Progenitor cell of endocrine pancreas (in vitro differentiated cells): ENCODE results near the gene CCDC85C. TPM values are rescaled to one million over a fixed set of nuclear protein-coding genes. Genes with fewer than 3 reads are reported as not detected.
A peak's percentile ranks its signal among the peaks of the same experiment; 100 is the strongest.

Source experiments
- DNase-seq: peaks from one replicate; pipeline ENCODE4 v3.0.0; 2021; ENCODE audit warnings: low spot score; ENCODE audit not compliant: unreplicated experiment
- H3K27ac Mint-ChIP-seq: 2 replicates; pipeline ENCODE4 v1.8.0; 2021; ENCODE audit warnings: mild to moderate bottlenecking, moderate library complexity, mixed read lengths
- H3K27me3 Mint-ChIP-seq: 2 replicates; pipeline ENCODE4 v1.8.0; 2021; ENCODE audit warnings: mixed read lengths
- H3K36me3 Mint-ChIP-seq: 2 replicates; pipeline ENCODE4 v1.8.0; 2022; ENCODE audit warnings: mixed read lengths; ENCODE audit not compliant: insufficient read depth
- H3K4me1 Mint-ChIP-seq: 2 replicates; pipeline ENCODE4 v1.8.0; 2021; ENCODE audit warnings: low read depth, mixed read lengths
- H3K4me3 Mint-ChIP-seq: 2 replicates; pipeline ENCODE4 v1.8.0; 2021; ENCODE audit warnings: low read depth, mild to moderate bottlenecking, moderate library complexity, mixed read lengths
- H3K9me3 Mint-ChIP-seq: 2 replicates; pipeline ENCODE4 v1.8.0; 2021; ENCODE audit warnings: low read depth, mixed read lengths
- total RNA-seq: library from RNA; stranded (reverse); gene quantifications from 2 replicates; pipeline ENCODE4 v1.2.1, GENCODE V29; 2021
- TF ChIP-seq, protein P1 (sequence below): fragments of 200-600 bp; sonication (generic); IDR thresholded peaks from one replicate; pipeline ENCODE4 v1.5.0; 2021; ENCODE audit warnings: antibody characterized with exemption, mild to moderate bottlenecking; ENCODE audit not compliant: unreplicated experiment

The CCDC85C gene
- total RNA-seq, 1 donor from 2014 or later, result 44.9 TPM

DNA sequence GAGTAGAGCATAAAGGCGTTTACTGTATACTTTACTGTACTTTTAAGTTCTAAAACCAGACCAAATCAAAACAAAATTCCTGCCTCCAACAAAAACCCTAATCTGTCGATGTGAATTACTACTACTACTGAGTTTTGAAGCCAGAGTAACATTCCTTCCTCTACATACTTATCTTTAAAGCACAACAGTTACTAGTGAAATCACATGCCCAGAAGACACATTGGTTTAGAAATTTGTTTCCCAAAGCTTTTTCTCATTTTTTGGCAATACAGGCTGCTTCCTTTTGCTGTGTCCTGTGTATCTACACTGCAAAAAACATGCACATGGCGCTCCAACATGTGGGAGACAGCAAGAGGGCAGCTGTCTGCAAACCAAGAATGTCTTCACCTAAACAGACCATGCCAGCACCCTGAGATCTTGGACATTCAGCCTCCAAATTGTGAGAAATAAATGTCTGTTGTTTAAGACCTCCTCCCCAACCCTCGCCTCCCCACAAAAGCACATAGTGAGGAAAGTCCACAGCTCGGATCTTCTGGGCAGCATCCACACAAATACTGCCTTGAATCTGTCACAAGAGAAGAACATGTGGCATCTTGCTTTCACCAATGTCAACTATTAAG, 144.4 kb downstream of the CCDC85C start:
- no peaks in the 10 kb centered on the region for H3K27me3 Mint-ChIP-seq
- H3K36me3 Mint-ChIP-seq, result peaks cover 15% of the 10 kb centered on the region
- no peak overlapping the region for H3K4me3 Mint-ChIP-seq
- no peaks in the 10 kb centered on the region for H3K9me3 Mint-ChIP-seq
- no peak for DNase-seq
- TF ChIP-seq, protein P1, sequence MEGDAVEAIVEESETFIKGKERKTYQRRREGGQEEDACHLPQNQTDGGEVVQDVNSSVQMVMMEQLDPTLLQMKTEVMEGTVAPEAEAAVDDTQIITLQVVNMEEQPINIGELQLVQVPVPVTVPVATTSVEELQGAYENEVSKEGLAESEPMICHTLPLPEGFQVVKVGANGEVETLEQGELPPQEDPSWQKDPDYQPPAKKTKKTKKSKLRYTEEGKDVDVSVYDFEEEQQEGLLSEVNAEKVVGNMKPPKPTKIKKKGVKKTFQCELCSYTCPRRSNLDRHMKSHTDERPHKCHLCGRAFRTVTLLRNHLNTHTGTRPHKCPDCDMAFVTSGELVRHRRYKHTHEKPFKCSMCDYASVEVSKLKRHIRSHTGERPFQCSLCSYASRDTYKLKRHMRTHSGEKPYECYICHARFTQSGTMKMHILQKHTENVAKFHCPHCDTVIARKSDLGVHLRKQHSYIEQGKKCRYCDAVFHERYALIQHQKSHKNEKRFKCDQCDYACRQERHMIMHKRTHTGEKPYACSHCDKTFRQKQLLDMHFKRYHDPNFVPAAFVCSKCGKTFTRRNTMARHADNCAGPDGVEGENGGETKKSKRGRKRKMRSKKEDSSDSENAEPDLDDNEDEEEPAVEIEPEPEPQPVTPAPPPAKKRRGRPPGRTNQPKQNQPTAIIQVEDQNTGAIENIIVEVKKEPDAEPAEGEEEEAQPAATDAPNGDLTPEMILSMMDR, result no peak
- no peak overlapping the region for H3K27ac Mint-ChIP-seq
- no peaks in the 10 kb centered on the region for H3K4me1 Mint-ChIP-seq

DNA sequence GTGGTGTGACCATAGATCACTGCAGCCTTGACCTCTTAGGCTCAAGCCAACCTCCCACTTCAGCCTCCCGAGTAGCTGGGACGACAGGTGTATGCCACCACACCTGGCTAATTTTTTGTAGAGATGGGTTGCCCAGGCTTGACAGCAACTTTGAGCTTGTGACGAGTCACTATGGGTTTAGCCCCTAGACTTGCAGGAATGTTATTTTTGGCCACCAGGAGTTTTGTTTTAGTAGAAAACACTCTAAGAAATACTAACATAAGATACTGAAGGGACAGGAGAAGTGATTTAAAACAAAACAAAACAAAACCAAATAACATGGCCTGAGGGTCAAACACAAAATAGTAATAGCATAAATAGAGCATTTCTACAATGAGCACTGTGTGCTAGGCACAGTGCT, 149.8 kb downstream of the CCDC85C start:
- Mint-ChIP-seq H3K4me3 (no peak overlapping the region), H3K9me3 (no peaks in the 10 kb centered on the region), H3K36me3 (peaks cover 12% of the 10 kb centered on the region), H3K27ac (no peak overlapping the region), H3K27me3 (no peaks in the 10 kb centered on the region), H3K4me1 (no peaks in the 10 kb centered on the region)
- TF ChIP-seq, protein P1, result no peak
- DNase-seq, result no peak

DNA sequence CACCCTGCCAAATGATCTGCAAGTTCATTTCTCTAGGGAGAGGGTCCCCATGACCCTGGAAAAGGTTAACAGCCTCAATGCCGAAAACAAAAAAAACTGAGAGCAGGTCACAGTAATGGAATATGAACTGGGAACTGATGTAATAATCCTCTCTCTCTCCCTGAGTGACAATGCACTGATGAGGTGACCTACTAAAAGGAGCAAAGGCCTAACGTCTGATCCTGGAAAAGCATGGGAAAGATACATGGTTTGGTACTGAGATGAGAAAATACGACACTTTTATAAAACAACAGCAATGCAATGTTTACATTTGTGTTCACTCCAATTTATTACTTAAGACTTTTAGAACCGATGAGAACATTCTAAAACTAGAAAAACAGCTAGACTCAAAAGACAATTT, 151.0 kb downstream of the CCDC85C start:
- TF ChIP-seq, protein P1, result no peak
- no peaks in the 10 kb centered on the region for H3K27me3 Mint-ChIP-seq
- peaks cover 13% of the 10 kb centered on the region for H3K36me3 Mint-ChIP-seq
- H3K4me1 Mint-ChIP-seq, result no peaks in the 10 kb centered on the region
- no peak overlapping the region for H3K4me3 Mint-ChIP-seq
- H3K27ac Mint-ChIP-seq, result no peak overlapping the region
- no peak for DNase-seq
- no peaks in the 10 kb centered on the region for H3K9me3 Mint-ChIP-seq

DNA sequence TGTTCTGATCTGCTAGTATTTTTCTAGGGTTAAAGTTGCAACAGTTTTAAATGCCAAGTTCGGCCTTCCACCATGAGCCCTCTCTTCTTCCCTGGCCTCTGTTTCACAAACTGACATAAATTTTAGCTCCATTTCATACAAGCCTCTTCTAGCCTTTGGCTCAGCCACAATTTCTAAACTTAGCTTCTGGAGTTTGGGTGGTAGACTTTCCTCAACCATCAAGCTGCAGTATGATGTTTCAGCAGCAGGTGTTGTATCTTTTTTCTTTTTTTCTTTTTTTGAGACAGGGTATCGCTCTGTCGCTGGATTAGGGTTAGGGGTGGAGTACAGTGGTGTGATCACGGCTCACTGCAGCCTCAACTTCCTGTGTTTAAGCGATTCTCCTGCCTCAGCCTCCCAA, 152.8 kb downstream of the CCDC85C start:
- DNase-seq, result no peak

DNA sequence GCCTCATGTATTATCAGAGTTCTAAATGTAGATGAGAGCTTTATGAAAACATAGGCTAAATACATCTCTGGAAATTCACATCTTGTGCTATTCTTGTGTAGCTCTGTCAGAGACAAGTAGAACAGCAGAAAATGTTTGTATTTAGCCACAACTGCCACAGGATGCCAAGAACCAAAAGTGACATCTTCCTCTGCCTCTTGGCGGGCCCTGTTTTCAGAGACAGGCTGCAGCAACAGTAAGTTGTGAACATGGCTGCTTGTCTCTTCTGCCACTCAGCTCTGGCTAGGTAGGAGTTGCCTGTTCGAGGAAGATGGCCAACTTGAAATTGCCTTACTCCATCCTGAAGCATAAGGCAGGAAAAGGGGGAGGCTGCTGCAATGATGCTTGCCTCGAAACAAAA, 153.7 kb downstream of the CCDC85C start:
- H3K27me3 Mint-ChIP-seq, result no peaks in the 10 kb centered on the region
- DNase-seq, result no peak
- TF ChIP-seq, protein P1, result no peak
- no peak overlapping the region for H3K27ac Mint-ChIP-seq
- peaks cover 2% of the 10 kb centered on the region for H3K4me1 Mint-ChIP-seq
- no peaks in the 10 kb centered on the region for H3K9me3 Mint-ChIP-seq
- peaks cover 13% of the 10 kb centered on the region for H3K36me3 Mint-ChIP-seq
- H3K4me3 Mint-ChIP-seq, result no peak overlapping the region

More for the DNA sequence above, 152.8 kb downstream of the CCDC85C start:
- H3K27ac Mint-ChIP-seq, result peak overlapping the region; percentile 22
- peaks cover 11% of the 10 kb centered on the region for H3K36me3 Mint-ChIP-seq
- no peaks in the 10 kb centered on the region for H3K9me3 Mint-ChIP-seq
- H3K4me1 Mint-ChIP-seq, result peaks cover 2% of the 10 kb centered on the region
- H3K4me3 Mint-ChIP-seq, result no peak overlapping the region
- H3K27me3 Mint-ChIP-seq, result no peaks in the 10 kb centered on the region
- TF ChIP-seq, protein P1, result no peak

Other genes with a start within 250 kb of the CCDC85C start
- gene SETD3, start 123.3 kb downstream of the CCDC85C start, total RNA-seq, result 46.0 and 51.7 TPM in 2 replicates
- 64.1 and 64.8 TPM in 2 replicates for gene CCNK, start 122.8 kb downstream of the CCDC85C start, total RNA-seq
- 0.65 and 0.73 TPM in 2 replicates for gene HHIPL1, start 40.9 kb upstream of the CCDC85C start, total RNA-seq
- gene CYP46A1, start 80.1 kb upstream of the CCDC85C start, total RNA-seq, result 2.9 and 3.9 TPM in 2 replicates
- 34.9 and 42.6 TPM in 2 replicates for gene EML1, start 189.2 kb upstream of the CCDC85C start, total RNA-seq